SK-N-MC (cell line): ENCODE measurements around the gene TTC28.

ENCODE experiments used
- EZH2 ChIP-seq: fragments of 200-600 bp; sonication (generic); IDR thresholded peaks from one replicate; pipeline ENCODE4 v1.6.1; 2017; ENCODE audit warnings: antibody characterized with exemption
- POLR2AphosphoS5 ChIP-seq: IDR thresholded peaks from 2 replicates; pipeline ENCODE4 v1.6.1; 2012; ENCODE audit warnings: mild to moderate bottlenecking, low read depth, low read length, borderline replicate concordance

- no peak for TF ChIP-seq EZH2
- no peak for TF ChIP-seq POLR2AphosphoS5
Observed at GRCh38 chr22:28629420-28630176, 50.0 kb downstream of the TTC28 start.
